RWPE1 (cell line): ENCODE measurements around the gene LCE2B.
"Not testable (repeated sequence)": the region's sequence is repeated elsewhere in the genome, so short reads cannot be mapped to it uniquely, and the experiment has no call there.

Experiments used
- CTCF ChIA-PET: fragments of 350-600 bp; sonication (Branson Sonifier 250); formaldehyde crosslinking; extraction: SDS; loops from one replicate; lab custom pipeline; 2021; lab: Yijun Ruan, JAX
- POLR2A ChIA-PET: fragments of 400-600 bp; formaldehyde crosslinking; extraction: SDS; loops from one replicate; lab custom pipeline; 2020; ENCODE audit warnings: antibody characterized with exemption; ENCODE audit not compliant: low non-redundant PET; lab: Yijun Ruan, JAX
- DNase-seq: peaks from one replicate; pipeline ENCODE4 v3.0.0; 2012; ENCODE audit warnings: low spot score
- H3K27ac ChIP-seq: fragments of 450-650 bp; 2 replicates; pipeline ENCODE4 v1.5.1; 2017
- TF ChIP-seq, protein P1 (sequence below): fragments of 450-650 bp; conservative IDR thresholded peaks from 2 replicates; pipeline ENCODE4 v1.5.1; 2017; ENCODE audit warnings: low read depth, mild to moderate bottlenecking

Gene LCE2B

GRCh38 chr1:152657677-152658076 lies 28.2 kb upstream of the LCE2B start:
- DNase-seq: no peak
- no peak overlapping the region for H3K27ac ChIP-seq
- CTCF ChIA-PET: no interaction called here
- TF ChIP-seq, protein P1, sequence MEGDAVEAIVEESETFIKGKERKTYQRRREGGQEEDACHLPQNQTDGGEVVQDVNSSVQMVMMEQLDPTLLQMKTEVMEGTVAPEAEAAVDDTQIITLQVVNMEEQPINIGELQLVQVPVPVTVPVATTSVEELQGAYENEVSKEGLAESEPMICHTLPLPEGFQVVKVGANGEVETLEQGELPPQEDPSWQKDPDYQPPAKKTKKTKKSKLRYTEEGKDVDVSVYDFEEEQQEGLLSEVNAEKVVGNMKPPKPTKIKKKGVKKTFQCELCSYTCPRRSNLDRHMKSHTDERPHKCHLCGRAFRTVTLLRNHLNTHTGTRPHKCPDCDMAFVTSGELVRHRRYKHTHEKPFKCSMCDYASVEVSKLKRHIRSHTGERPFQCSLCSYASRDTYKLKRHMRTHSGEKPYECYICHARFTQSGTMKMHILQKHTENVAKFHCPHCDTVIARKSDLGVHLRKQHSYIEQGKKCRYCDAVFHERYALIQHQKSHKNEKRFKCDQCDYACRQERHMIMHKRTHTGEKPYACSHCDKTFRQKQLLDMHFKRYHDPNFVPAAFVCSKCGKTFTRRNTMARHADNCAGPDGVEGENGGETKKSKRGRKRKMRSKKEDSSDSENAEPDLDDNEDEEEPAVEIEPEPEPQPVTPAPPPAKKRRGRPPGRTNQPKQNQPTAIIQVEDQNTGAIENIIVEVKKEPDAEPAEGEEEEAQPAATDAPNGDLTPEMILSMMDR: no peak
- POLR2A ChIA-PET: no interaction called here

DNA sequence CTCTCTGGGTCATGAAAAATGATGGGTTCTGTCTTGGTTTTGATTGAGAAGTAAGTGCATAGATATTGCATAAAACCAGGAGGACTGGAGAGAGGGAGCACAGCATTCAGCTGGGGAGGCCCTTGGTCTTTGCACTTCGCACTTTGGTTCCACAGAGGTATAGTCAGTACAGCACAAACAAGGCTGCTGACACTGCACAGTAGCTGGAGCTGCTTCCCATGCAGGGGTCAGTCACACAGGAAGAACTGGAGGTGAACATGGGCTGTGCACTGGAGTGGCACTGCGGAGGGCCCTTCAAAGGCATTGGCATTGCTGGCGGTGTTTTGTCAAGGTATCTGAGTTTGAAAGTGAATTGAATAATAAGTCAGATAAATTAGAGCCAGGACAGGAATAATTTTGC lies 27.3 kb upstream of the LCE2B start:
- TF ChIP-seq, protein P1: no peak
- ChIA-PET CTCF (no interaction called here), POLR2A (no interaction called here)
- no peak for DNase-seq
- H3K27ac ChIP-seq: no peak overlapping the region

GRCh38 chr1:152663098-152663497 lies 22.8 kb upstream of the LCE2B start, which contains the start of gene LCE2D:
Gene LCE2D, plus strand, starts transcription at chr1:152663380. Its CDS starts 726 bp downstream, at chr1:152664106.
- TF ChIP-seq, protein P1: no peak
- ChIA-PET POLR2A (no interaction called here), CTCF (interaction anchor here (1.4 kb wide), 1 partner anchor 9 kb away, joined by 7 read pairs; no protein-coding TSS in a partner anchor)
- no peak for DNase-seq
- H3K27ac ChIP-seq: no peak within 1 kb of the TSS

DNA sequence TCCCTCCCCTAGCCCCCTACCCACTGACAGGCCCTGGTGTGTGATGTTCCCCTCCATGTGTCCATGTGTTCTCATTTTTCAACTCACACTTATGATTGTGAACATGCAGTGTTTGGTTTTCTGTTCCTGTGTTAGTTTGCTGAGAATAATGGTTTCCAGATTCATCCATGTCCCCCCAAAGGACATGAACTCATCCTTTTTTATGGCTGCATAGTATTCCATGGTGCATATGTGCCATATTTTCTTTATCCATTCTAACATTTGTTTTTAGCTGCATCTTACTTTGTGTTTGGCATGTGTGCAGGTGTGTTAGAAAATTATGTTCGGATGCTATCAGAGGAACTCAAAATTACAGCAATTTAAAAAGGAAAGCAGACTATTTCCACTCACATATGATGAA lies 19.8 kb upstream of the LCE2B start:
- POLR2A ChIA-PET, H3K27ac ChIP-seq, DNase-seq: not testable (repeated sequence)
- CTCF ChIA-PET: interaction anchor here (2.4 kb wide), 1 partner anchor 12 kb away, joined by 11 read pairs; no protein-coding TSS in a partner anchor

DNA sequence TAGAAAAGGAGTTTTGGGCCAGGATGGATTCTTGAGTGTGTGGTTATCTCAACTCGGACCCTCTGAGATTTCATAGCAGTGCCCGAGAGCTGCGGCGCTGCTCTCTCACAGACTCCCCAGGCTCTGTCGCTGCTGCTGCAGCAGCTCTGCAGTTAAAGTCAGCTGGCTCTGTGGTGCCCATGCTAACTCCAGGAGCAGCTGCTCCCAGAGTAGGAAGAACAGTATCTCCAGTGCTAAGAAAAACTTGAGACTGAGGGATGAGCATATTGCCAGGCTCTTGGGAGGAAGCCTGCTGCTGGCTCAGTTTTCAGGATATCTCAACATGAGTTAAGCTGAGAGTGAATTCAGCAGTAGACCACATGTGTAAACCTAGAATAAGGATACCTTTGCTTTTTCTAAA lies 18.3 kb upstream of the LCE2B start:
- ChIA-PET CTCF (no interaction called here), POLR2A (no interaction called here)
- TF ChIP-seq, protein P1: no peak
- no peak overlapping the region for H3K27ac ChIP-seq
- DNase-seq: no peak

- POLR2A ChIA-PET: no interaction called here
- TF ChIP-seq, protein P1: no peak
- CTCF ChIA-PET: no interaction called here
- no peak overlapping the region for H3K27ac ChIP-seq
- DNase-seq: no peak
Observed at GRCh38 chr1:152673016-152673415, 12.9 kb upstream of the LCE2B start.

GRCh38 chr1:152674983-152675382 lies 10.9 kb upstream of the LCE2B start, which contains the start of gene LCE2C:
Gene LCE2C, plus strand, starts transcription at chr1:152675279. Its CDS starts 737 bp downstream, at chr1:152676016.
- H3K27ac ChIP-seq, POLR2A ChIA-PET, DNase-seq, CTCF ChIA-PET: not testable (repeated sequence)

DNA sequence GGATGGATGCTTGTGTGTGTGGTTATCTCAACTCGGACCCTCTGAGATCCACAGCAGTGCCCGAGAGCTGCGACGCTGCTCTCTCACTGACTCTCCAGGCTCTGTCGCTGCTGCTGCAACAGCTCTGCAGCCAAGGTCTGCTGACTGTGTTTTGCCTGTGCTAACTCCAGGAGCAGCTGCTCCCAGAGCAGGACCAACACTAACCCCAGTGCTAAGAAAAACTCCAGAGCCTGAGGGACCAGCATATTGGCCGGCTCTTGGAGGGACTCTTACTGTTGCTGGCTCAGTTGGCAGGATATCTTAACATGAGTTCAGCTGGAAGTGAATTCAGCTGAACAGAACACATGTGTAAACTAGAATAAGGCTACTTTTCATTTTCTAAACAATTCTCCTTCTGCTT lies 6.5 kb upstream of the LCE2B start:
- no peak overlapping the region for H3K27ac ChIP-seq
- TF ChIP-seq, protein P1: no peak
- POLR2A ChIA-PET: no interaction called here
- no peak for DNase-seq
- CTCF ChIA-PET: interaction anchor here (1.4 kb wide), 1 partner anchor 26 kb away, joined by 4 read pairs; no protein-coding TSS in a partner anchor
